Measurements from ENCODE around the gene CEMIP.

Gene CEMIP

DNA sequence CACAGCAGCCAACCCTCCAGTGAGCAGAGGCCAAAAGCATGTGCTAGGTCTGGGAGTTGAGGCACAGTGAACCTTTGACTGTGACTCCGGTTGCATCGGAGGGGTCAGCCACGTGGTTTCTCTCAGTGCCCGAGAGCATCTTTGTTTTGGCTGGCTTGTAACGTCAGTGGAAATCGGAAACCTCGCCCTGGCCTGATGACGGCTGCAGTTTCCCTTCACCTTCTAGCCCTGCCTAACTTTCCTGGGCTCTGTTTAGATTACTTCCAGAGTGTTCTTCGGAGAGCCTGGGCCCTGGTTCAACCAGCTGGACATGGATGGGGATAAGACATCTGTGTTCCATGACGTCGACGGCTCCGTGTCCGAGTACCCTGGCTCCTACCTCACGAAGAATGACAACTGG, 153.8 kb downstream of the CEMIP start:
- no peak for DNase-seq

GRCh38 chr15:80934761-80935221, 155.6 kb downstream of the CEMIP start:
- DNase-seq: no peak

DNA sequence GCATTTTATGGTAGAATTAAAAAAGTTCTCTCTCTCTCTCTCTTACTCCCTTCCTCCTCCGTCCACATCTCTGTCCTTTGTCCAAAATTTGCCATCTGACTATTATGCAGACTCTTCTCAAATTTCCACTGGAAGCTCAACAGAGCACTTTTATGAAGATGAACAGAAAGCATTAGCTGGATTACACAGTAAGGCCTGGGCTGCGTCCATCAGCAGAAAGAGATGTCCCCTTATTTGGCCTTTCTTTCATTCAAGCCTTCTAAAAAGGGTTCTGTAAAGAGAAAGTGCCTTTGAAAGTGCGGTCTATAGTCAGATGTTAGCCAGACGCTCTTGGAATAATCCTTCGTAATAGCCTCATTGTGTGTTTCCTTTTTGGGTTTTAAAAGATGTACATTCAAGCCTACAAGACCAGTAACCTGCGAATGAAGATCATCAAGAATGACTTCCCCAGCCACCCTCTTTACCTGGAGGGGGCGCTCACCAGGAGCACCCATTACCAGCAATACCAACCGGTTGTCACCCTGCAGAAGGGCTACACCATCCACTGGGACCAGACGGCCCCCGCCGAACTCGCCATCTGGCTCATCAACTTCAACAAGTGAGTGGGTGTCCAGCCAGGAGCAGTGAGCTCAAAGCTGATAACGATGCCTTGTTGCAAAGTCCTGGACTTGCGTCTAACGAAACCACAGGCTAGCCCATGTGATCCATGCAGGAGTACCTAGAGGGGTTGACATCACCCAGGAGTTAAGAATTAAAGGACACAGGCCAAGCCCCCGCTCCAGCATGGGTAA, 157.3 kb downstream of the CEMIP start:
- no peak for DNase-seq

GRCh38 chr15:80937718-80938117, 158.5 kb downstream of the CEMIP start:
- no peak for DNase-seq

GRCh38 chr15:80939216-80939615, 160.0 kb downstream of the CEMIP start:
- DNase-seq: no peak

GRCh38 chr15:80940331-80940730, 161.2 kb downstream of the CEMIP start:
- no peak for DNase-seq

DNA sequence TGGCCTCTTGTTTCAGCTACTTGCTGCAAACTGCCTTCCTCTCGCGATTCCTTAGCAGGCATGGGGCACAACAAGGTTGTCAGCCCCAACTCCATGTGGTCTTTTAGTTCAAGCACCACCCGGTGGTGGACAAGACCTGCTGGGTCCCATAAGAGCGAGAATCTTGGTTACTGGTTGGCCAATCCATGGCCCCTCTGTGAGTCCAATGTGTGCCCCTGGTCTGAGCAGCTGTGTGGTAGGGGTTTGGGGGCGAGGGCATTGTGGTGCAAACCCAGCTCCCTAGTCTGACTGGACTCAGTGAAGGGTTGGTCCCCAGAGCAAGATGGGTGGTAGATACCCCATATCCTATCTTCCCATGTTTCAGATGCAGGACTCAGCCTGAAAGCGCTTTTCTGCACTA, 161.7 kb downstream of the CEMIP start:
- DNase-seq: no peak

DNA sequence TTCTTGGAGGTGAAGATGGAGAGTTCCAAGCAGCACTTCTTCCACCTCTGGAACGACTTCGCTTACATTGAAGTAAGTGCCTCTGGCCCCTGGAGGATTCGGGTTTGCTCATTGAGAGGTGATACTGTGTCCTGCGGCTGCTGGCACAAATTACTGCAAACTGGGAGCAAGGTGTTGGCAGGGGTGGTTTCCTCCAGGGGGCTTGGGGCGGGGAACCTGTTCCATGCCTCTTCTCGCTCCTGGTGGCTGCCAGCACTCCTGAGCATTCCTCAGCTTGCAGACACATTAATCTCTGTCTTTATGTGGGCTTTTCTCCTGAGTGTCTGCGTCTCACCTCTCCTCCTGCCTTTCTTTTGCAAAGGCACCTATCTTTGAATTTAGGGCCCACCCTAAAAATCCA, 163.1 kb downstream of the CEMIP start:
- DNase-seq: no peak

DNA sequence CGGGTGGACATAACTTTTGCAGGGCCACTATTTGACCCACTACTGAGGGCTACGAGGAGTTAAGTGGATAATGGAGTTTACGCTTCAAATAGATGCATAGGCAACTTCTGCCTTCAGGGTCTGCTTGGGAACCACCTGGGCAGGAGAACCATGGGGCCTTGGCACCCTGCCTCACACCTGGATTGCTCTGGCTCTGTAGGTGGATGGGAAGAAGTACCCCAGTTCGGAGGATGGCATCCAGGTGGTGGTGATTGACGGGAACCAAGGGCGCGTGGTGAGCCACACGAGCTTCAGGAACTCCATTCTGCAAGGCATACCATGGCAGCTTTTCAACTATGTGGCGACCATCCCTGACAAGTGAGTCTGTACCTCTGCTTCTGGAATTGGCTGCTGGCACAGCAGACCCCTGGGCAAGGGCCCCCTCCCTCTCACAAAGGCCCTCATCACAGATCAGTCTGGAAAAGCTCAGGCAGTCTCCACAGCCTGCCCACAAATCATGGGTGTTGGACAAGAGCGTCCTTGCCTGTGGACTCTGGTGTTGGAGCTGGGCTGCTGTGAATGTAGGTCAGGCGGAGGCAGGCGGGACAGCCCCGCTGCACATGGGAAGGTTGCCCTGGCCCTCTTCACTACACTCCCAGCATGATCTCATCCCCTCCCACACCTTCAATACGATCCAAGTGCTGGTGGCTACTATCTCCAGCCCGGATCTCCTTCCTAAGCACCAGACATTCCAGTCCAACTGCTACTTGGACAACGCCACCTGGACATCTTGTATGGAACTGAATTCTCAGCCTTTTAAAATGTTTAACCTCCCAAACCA, 163.8 kb downstream of the CEMIP start:
- DNase-seq: no peak

- DNase-seq: no peak
These were observed 165.6 kb downstream of the CEMIP start for GRCh38 chr15:80944818-80945217.

DNA sequence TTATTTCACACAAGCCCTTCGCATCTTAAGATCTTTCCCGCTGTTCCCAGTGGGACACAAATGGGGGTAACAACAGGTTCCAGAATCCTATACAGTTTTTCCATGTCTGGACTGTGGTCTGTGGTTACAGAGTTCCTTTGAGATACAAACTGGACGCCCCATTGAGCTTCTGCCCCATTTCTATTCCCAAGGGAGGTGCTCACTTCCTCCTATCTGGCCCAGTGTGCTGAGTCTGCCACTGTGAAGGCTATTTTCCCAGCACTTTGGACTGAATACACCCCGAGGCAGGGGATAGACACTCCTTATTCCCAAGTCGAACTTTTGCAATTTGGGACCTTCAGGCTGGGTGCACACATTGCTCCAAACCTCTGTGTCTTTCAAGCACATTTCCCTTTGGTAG, 166.4 kb downstream of the CEMIP start:
- DNase-seq: no peak

DNA sequence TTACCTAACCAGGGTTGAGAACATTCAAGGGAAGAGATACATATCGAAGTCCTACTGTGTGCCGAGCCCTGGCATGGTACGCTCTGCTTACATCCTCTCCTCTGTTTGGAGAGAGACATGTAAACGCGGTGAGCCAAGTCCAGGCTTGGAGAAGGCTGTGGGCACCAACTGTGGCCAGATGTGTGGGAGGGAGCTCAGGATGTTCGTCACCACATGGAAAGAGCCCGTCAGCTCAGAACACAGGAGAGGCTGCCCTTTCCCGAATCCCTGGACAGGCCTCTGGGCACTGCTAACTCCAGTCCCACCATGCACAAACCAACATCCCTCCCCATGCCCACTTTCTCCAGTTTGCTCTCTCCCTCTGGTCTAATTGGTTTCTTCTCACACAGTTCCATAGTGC, 167.4 kb downstream of the CEMIP start:
- no peak for DNase-seq

- no peak for DNase-seq
These were observed 169.6 kb downstream of the CEMIP start for GRCh38 chr15:80948651-80949292.

GRCh38 chr15:80949756-80950155, 170.6 kb downstream of the CEMIP start:
- no peak for DNase-seq

DNA sequence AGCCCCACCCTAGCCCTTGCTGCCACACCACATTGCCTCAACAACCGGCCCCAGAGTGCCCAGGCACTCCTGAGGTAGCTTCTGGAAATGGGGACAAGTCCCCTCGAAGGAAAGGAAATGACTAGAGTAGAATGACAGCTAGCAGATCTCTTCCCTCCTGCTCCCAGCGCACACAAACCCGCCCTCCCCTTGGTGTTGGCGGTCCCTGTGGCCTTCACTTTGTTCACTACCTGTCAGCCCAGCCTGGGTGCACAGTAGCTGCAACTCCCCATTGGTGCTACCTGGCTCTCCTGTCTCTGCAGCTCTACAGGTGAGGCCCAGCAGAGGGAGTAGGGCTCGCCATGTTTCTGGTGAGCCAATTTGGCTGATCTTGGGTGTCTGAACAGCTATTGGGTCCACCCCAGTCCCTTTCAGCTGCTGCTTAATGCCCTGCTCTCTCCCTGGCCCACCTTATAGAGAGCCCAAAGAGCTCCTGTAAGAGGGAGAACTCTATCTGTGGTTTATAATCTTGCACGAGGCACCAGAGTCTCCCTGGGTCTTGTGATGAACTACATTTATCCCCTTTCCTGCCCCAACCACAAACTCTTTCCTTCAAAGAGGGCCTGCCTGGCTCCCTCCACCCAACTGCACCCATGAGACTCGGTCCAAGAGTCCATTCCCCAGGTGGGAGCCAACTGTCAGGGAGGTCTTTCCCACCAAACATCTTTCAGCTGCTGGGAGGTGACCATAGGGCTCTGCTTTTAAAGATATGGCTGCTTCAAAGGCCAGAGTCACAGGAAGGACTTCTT, 171.3 kb downstream of the CEMIP start:
- no peak for DNase-seq

- no peak for DNase-seq
These were observed 172.8 kb downstream of the CEMIP start for GRCh38 chr15:80951941-80952340.

DNA sequence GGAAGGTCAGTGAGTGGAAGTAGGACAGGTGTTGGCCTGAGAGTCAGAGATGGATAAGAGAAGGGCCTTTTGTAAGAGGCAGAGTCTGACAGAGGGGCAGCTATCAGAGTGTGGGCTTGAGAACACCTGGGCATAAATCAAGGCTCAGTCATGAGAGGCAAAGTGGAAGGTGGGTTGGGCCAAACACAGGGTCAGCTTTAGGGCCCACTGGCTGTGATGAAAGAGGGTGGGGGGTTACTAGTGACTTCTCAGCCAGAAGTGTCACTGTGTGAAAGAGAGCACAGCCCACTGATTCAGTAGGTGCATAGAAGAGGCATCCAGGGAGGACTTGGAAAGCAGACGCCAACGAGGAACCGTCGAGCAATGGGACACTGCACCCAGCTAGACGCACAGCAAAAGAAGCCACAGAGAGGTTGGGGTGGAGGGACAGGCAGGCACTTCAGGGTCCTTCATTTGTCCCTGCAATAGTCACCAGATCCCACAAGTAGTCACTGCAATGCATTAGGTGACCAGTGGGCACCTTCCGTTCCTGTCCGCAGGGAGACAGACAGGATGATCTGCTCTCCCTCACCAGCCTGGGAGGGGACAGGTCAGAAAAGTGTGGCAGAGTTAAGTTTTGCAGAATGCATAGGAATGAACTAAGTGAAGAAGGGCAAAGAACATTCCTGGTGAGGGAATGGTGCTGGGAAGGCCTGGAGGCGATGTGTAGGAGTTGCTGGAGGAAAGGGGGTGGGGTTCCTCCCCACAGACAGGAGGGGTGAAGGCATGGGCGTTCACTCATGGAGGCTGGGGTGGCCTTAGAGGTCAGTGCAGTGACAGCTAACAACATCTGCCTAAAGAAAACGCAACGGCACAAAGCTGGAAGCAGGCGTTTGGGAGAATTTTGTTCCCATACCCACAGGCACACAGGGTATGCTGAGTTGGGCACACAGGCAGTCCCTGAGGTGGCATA, 174.1 kb downstream of the CEMIP start:
- DNase-seq: no peak

DNA sequence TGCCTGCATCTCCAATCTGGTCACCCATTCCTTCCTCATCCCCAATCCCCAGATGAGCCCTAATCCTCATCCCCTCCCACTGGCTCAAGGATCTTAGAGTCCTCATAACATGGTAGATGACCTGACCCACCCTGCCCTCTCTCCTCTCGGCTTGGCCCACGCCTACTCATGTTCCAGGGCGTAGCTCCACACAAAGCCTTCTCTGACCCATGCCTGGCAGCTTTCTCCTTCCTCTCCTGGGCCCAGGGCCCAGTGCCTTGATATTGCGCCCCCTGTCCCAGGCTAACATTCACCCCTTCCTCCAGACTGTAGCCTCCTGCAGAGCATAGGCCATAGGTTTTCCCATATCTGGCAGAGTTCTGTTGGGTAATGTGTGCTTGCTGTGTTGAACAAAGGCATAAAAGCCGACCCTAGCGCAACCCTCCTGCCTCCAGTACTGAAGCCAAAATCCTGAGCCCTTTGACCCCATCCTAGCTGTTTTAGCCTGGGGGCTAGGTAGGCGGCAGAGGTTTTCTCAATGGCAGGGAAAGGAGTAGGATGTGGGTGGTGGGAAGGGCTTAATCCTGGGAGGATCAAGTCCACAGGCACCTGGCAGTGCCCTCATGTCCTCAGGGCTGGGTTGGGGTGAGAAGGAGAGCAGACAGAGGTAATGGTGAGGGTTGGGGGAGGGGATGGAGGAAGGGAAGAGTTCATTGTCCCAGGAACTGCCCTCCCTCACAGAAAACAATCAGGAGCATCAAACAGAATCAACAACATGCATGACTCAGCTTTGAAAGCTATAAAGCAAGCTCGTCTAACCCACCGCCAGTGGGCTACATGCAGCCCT, 175.0 kb downstream of the CEMIP start:
- DNase-seq: no peak

GRCh38 chr15:80955571-80956452, 176.6 kb downstream of the CEMIP start:
- DNase-seq: peak in 1 of 2 donors; percentile 44

DNA sequence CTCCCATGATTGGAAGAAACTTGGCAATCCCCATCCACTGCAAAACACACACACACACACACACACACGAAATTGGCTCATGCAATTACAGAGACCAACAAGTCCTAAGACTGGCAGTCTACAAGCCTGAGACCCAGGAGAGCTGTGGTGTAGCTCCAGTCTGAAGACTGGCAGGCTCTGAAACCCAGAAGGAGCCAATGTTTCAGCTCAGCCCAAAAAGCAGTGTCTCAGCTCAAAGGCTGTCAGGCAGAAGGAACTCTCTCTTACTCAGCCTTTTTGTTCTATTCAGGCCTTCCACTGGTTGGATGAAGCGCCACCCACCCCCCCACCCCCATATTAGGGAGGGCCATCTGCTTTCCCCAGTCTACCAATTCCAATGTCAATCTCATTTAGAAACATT, 178.4 kb downstream of the CEMIP start:
- DNase-seq: no peak

Data from CD4-positive, alpha-beta T cell treated with Interleukin-1 beta for 1 hour (primary cell).